HG03103 (cell line): ENCODE results near the gene TRIM58.

Experiments
- ATAC-seq: cut with Tn5 transposase; IDR thresholded peaks from one replicate; pipeline ENCODE4 v1.9.1; 2021; ENCODE audit warnings: low read depth; ENCODE audit not compliant: unreplicated experiment

Gene TRIM58

GRCh38 chr1:247857069-247857984 is at the start of gene TRIM58:
Gene TRIM58, plus strand, starts transcription at chr1:247857187. Its CDS starts 60 bp downstream, at chr1:247857247.
- peak; percentile 76 for ATAC-seq

GRCh38 chr1:247812637-247813036 is 44.4 kb upstream of the TRIM58 start:
- ATAC-seq: no peak

GRCh38 chr1:247822060-247822459 is 34.9 kb upstream of the TRIM58 start:
- no peak for ATAC-seq

DNA sequence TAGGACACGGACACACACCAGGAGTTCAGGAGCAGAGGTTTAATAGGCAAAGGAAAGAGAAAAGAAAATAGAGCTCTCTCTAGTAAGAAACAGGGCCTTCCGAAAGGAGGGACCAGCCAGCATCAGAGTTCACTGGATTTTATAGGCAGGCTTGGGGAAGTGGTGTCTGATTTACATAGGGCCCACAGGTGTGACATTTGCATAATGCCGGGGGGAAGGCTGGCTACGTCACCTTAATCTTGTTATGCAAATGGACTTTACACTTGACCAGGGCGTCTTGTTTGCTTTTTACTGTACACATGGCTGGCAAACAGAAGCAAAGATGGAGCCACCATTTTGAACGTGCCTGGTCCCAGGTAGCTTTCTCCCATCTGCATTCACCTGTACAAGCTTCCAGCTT is 33.0 kb upstream of the TRIM58 start, which contains the start of gene OR14A16:
Gene OR14A16 (minus strand): TSS at position 97 of the 400 bp plus-strand sequence. CDS start 8,390 bp downstream, outside the sequence.
- no peak for ATAC-seq

DNA sequence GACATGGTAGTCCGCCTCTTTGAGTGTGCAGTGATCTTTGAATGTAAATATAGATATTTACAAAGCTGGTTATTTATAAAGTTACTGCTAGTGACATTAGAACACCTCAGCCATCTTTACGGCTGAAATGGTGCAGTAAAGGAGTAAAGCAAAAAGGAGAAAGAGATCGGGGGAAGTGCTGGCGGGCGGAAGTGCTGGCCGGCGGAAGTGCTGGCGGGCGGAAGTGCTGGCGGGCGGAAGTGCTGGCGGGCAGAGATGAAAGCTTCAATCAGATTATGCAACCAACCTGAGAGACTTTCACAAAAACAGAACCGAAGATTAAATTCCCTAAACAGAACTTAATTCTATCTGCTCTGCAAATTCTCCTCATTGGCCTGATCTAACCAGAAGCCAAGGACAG is 31.6 kb upstream of the TRIM58 start:
- no peak for ATAC-seq

GRCh38 chr1:247829656-247830055 is 27.3 kb upstream of the TRIM58 start:
- ATAC-seq: no peak

DNA sequence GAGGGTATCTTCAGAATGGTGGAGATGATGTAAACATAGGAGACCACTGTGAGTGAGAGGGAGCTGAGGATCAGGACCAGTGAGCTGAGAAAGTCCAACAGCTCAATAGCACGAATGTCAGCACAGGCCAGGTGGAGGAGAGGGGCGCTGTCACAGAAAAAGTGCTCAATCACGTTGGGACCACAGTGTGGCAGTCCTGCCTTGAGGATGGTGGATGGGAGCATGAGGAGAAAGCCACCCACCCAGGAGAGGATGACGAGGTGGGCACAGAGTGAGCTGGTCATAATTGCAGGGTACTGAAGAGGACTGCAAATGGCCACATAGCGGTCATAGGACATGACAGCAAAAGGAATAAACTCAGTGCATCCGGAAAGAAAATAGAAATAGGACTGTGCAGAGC is 23.4 kb upstream of the TRIM58 start:
- no peak for ATAC-seq

DNA sequence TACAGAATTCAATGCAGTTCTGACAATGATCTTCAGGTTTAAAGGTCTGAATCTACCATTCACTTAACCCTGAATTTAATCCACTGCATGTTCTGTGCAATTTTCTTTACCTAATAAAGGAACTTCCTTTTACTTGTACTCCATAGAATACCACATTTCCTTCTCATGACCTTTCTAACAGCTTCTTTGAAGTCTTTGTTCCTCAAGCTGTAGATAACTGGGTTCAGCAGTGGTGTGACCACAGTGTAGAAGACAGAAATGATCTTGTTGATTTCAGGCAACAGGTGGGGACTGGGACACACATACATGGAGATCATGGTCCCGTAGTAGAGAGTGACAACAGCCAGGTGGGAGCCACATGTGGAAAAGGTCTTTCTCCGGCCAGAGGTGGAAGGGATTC is 16.2 kb upstream of the TRIM58 start:
- ATAC-seq: no peak

GRCh38 chr1:247841796-247842195 is 15.2 kb upstream of the TRIM58 start, which contains the start of gene OR11L1:
Gene OR11L1, minus strand, starts transcription at chr1:247841896. Its CDS starts 0 bp downstream, at chr1:247841896.
- no peak for ATAC-seq

GRCh38 chr1:247843411-247843810 is 13.6 kb upstream of the TRIM58 start:
- no peak for ATAC-seq

DNA sequence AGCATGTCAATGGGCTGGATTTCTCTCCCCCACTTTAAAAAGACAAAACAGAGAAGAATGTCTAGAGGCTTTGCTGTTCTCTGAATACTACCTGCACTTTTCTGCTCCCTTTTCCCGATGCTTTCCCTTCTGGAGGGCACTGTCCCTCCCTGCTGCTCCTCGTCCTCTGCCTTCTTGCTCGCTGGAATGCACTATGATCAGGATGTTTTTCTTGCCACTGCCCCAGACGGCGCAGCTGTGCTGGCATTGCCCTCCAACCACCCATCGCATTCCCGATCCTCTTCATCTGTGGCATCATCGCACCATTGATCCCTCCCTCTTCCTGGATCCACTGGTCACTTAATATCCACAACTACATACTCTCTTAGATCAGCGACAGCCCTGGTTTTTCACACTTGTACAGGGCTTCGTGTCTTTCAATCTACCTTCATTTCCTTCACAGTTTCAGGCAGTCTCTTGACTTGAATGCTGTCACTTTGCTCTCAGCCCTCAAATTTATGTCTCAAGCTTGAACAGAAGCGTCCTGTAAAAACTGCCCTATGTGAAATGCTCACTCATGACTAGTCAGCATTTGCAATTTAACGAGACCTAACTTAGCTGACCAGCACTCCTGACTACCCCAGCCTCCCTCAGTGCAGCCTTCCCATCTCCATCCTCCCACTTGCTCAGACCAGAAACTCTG is 11.8 kb upstream of the TRIM58 start:
- no peak for ATAC-seq

DNA sequence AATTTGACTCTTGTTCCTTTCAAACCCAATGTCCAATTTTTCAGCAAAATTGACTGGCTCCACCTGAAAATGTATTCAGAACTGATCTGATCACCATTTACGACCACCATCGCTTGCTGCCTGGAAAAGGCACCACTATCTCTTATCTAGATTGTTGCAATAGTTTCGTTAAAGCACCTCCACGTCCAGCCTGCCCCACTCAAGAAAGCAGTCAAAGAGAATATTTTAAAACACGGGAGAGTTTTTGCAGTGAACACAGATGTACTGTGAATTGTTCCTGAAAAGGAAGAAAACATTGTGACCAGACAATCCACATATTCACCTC is 11.3 kb upstream of the TRIM58 start:
- ATAC-seq: no peak

GRCh38 chr1:247848346-247848745 is 8.6 kb upstream of the TRIM58 start:
- ATAC-seq: no peak

GRCh38 chr1:247849616-247850015 is 7.4 kb upstream of the TRIM58 start:
- no peak for ATAC-seq

- ATAC-seq: no peak
These were observed 2.0 kb upstream of the TRIM58 start for GRCh38 chr1:247854899-247855545.

- ATAC-seq: no peak
These were observed 1.1 kb upstream of the TRIM58 start for GRCh38 chr1:247855911-247856310.

GRCh38 chr1:247857985-247858619 is 1.1 kb downstream of the TRIM58 start:
- no peak for ATAC-seq

DNA sequence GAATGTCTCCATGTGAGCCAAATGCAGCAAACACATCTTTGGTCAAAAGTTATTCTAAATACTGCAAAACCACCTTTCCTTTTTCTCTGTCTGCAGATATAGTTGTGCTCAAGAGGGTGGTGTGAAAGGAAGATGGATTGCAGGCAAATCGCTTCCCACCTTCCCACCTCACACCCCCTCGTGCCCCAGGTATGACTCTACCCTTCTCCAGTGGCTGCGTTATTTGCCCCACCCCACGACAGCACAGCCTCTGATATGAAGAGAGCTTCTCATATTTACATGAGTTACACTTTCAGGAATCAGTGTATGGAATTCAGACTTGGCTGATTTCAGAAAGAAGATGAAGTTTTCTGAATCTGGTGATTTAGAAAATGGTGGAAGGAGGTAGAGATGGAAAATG is 5.8 kb downstream of the TRIM58 start:
- ATAC-seq: no peak

DNA sequence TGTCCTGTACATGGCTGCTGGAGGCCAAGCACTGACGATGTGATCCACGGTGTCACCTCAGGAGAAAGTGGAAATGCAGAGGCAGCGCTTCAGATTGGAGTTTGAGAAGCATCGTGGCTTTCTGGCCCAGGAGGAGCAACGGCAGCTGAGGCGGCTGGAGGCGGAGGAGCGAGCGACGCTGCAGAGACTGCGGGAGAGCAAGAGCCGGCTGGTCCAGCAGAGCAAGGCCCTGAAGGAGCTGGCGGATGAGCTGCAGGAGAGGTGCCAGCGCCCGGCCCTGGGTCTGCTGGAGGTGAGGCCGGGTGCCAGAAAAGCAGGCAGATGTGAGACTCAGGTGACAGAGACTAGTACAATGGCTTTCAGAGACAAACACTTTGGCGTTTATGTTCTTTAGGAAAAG is 7.7 kb downstream of the TRIM58 start:
- ATAC-seq: no peak

DNA sequence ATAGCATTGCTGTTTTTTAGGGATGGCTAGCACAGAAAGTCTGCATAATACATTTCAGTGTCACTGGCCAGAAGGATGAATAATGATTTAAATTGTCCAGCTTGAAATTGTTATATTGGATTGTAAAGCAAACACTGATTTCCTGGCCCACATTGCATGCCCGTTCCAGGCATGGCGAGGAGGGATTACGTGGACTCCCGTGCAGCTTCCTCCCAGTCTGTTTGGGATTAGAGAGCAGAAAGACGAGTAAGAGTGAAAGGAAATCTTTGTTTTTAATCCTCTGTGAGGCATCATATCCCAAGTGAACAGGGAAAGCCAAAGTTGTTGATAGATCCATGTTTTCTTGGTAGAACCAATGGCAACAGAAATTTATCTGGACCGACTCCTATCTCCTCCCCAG is 8.4 kb downstream of the TRIM58 start:
- no peak for ATAC-seq

DNA sequence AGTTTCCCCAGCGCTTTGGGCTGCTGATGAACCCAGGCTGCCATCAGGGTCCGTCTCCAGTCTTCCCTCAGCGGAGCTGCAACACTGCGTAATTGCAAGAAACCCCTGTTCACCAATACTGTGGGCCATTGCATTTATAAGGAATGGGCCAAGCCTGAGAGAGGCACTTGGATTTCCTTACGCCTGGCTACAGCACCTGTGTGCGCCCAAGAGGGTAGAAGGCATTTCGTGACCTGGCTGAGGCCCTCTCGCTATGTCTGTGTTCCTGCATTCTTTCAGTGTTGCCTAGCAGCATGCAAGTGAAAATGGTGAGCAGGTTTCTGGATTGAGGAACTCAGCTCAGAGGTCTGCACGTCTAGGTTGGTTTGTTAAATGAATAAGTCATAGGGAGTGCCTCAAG is 26.4 kb downstream of the TRIM58 start:
- ATAC-seq: no peak
